ENCODE results near the gene STK32C.

DNA sequence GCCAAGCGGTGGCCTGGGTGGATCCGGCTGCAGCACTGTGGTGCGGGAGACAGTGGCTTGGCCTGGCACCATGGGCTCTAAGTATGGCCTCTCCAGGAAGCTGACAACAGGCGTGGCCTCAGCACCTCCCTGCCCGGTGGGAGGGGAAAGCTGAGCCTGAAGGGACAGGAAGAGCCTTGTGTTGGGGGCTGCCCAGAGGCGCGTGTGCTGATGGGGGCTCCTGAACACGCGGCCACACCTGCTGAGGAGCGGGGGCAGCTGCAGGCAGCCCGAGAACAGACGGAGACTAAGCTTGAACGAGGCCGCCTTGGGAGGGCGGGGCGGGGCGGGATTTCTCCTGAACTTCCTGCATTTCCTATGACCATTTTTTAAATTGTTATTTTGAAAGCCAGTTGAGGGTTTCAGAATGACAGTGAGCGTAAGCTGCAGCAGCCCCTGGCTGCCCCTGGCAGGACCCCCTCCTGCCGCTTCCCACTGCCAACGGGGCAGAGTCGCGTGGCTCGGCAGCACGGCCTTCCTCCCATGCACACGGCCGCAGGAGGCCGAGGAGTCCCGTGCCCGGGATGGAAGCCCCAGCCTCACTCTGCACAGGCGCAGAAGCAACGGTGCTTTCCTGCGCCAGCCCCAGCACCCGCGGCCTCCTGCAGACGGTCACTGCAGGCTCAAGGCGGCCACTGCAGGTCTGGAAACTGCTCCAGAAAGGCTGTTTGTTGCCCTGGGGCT, 77.8 kb downstream of the STK32C start:
- TF ChIP-seq CTCF (IDR thresholded peaks at IDR 0.05), result no peak
- TF ChIP-seq POLR2A (IDR thresholded peaks at IDR 0.05), result no peak
- TF ChIP-seq POLR2AphosphoS5 (IDR thresholded peaks at IDR 0.05), result no peak

All from prostate gland (tissue), 2 donors.